ENCODE data around the gene SOX4. TPM values are rescaled to one million over a fixed set of nuclear protein-coding genes. Genes with fewer than 3 reads are reported as not detected.

SOX4 gene
- total RNA-seq, 4 donors from 2014 or later, result 6.2 to 24.7 (median 11.8) TPM

DNA sequence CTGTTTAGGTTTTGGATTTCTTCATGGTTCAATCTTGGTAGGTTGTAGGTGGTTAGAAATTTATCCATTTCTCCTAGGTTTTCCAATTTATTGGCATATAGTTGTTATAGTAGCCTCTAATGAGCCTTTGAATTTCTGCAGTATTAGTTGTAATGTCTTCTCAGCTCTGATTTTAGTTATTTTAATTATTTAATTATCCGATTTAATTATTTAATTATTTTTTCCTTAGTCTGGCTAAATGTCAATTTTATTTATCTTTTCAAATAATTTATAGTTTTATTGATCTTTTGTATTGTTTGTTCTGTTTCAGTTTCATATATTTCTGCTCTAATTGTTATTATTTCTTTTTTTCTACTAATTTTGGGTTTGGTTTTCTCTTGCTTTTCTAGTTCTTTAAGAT is 28.1 kb upstream of the SOX4 start:
- TF ChIP-seq, protein P1, sequence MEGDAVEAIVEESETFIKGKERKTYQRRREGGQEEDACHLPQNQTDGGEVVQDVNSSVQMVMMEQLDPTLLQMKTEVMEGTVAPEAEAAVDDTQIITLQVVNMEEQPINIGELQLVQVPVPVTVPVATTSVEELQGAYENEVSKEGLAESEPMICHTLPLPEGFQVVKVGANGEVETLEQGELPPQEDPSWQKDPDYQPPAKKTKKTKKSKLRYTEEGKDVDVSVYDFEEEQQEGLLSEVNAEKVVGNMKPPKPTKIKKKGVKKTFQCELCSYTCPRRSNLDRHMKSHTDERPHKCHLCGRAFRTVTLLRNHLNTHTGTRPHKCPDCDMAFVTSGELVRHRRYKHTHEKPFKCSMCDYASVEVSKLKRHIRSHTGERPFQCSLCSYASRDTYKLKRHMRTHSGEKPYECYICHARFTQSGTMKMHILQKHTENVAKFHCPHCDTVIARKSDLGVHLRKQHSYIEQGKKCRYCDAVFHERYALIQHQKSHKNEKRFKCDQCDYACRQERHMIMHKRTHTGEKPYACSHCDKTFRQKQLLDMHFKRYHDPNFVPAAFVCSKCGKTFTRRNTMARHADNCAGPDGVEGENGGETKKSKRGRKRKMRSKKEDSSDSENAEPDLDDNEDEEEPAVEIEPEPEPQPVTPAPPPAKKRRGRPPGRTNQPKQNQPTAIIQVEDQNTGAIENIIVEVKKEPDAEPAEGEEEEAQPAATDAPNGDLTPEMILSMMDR (IDR thresholded peaks at IDR 0.05; ENCODE audit: low read depth), result no peak

DNA sequence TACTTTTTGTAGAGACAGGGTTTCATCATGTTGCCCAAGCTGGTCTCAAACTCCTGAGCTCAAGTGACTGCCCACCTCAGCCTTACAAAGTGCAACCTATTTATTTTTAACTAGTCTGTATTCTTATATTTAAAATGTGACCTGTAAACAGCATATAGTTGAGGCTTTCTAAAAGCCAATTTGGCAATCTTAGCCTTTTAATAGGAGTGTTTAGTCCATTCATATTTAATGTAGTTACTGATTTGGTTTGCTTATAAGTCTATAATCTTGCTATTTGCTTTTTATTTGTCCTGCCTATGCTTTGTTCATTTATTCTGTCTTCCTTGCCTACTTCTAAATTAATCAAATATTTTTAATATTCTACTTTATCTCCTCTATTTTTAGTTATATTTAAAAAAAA is 15.0 kb upstream of the SOX4 start:
- TF ChIP-seq, protein P1 (IDR thresholded peaks at IDR 0.05; ENCODE audit: low read depth), result no peak

DNA sequence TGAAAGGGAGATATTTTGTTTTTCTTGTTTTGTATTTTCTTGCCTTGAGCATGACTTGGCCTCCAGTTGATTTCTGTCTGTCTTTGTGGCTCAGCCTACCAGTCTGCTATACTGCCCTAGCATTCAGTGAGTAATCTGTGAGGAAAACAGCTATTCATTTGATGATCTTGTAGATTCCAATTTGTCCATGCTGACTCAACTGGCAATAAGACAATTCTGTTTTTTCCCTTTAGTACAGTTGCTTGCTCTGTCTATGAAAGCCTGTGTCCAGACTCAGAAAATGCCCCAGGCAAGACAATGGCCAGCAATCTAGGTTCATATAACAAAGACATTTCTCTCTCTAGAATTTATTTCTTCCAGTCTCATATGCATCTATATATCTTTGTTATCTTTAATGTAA is 10.9 kb upstream of the SOX4 start:
- TF ChIP-seq, protein P1 (IDR thresholded peaks at IDR 0.05; ENCODE audit: low read depth), result no peak

- TF ChIP-seq, protein P1 (IDR thresholded peaks at IDR 0.05; ENCODE audit: low read depth), result no peak
These were observed 7.3 kb upstream of the SOX4 start for GRCh38 chr6:21586300-21586699.

- TF ChIP-seq, protein P1 (IDR thresholded peaks at IDR 0.05; ENCODE audit: low read depth), result no peak
These were observed 6.8 kb upstream of the SOX4 start for GRCh38 chr6:21586740-21587178.

- TF ChIP-seq, protein P1 (IDR thresholded peaks at IDR 0.05; ENCODE audit: low read depth), result no peak
These were observed 6.2 kb upstream of the SOX4 start for GRCh38 chr6:21587179-21587960.

- TF ChIP-seq, protein P1 (IDR thresholded peaks at IDR 0.05; ENCODE audit: low read depth), result no peak
These were observed 5.5 kb upstream of the SOX4 start for GRCh38 chr6:21587961-21588480.
